Large intestine (tissue), 3 donors: ENCODE data around the gene INSM1. TPM values are rescaled to one million over a fixed set of nuclear protein-coding genes. Genes with fewer than 3 reads are reported as not detected.

ENCODE experiments used
- DNase-seq, 2 donors: peaks; one replicate each; pipeline versions ENCODE4 v3.0.0 to v3.0.0-alpha.2; 2013
- H3K27ac ChIP-seq: one replicate; pipeline ENCODE4 v1.5.1; 2013; ENCODE audit warnings: low read length
- H3K27me3 ChIP-seq: 2 replicates; pipeline ENCODE4 v1.6.1; 2013; ENCODE audit warnings: low read length; ENCODE audit not compliant: control insufficient read depth, insufficient read depth
- H3K36me3 ChIP-seq: 2 replicates; pipeline ENCODE4 v1.6.1; 2013; ENCODE audit warnings: low read length; ENCODE audit not compliant: control insufficient read depth, insufficient read depth
- H3K4me1 ChIP-seq: one replicate; pipeline ENCODE4 v1.6.1; 2013; ENCODE audit warnings: low read length; ENCODE audit not compliant: control insufficient read depth, insufficient read depth
- H3K4me3 ChIP-seq: one replicate; pipeline ENCODE4 v1.5.1; 2013; ENCODE audit warnings: low read length
- H3K9me3 ChIP-seq: one replicate; pipeline ENCODE4 v1.6.1; 2013; ENCODE audit warnings: mild to moderate bottlenecking, low read depth, low read length, moderate library complexity; ENCODE audit not compliant: control insufficient read depth
- WGBS: methylation state at CpG from one replicate; pipeline ENCODE4 v1.1.5; 2013; ENCODE audit warnings: low lambda C conversion rate; ENCODE audit not compliant: insufficient coverage; 5-methylcytosine and 5-hydroxymethylcytosine counted together
- polyA plus RNA-seq: library from polyadenylated mRNA; unstranded; fragments of 120-200 nt; gene quantifications from one replicate; pipeline ENCODE4 v1.2.1, GENCODE V29; 2013

INSM1 gene
- polyA plus RNA-seq, 1 donor, result 8.2 TPM

DNA sequence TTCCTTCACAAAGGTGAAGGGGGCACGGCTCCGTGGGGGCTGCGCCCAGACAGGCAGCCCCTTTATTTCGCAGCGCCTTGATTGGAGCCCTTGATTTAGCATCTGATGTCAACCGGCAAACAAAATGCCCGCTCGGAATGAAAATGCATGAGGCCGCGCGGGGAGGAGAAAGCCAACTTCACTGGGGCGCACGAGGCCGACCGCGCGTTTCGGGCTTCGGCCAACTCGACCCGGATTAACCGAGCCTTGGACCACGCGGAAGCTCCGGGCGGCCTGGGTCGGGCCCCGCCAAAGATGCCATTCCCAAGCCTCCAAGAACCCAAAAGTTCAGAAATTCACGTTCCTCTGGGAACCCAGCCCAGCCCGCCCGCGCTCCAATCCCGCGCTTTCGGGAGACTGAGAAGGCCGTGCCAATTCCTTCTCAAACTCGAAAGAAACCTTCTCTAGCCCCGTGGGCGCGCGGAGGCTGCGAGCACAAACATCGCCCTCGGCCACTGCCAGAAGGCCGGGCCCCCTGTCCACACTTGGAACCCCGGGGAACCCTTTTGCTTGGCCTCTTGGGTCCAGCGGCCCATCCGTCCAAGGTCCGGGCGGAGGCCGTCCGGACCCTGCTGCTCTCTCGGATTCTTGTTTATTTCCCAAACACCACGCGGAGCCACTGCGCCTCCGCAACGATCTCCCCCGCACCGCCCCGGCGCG lies 879 bp upstream of the INSM1 start:
- Histone ChIP-seq H3K4me1 (peaks cover 7% of the 10 kb centered on the region), H3K9me3 (peaks cover 11% of the 10 kb centered on the region), H3K27ac (no peak overlapping the region), H3K36me3 (no peaks in the 10 kb centered on the region), H3K27me3 (peaks cover 87% of the 10 kb centered on the region), H3K4me3 (peak overlapping the region; percentile 10)
- DNase-seq, result no peak
- no CpG with 5 or more reads among the region's 63 CpGs for WGBS

GRCh38 chr20:20368418-20369249 lies 730 bp downstream of the INSM1 start:
- DNase-seq, result peak in 1 of 2 donors; percentile 36
- Histone ChIP-seq H3K9me3 (peaks cover 11% of the 10 kb centered on the region), H3K27ac (no peak overlapping the region), H3K4me3 (no peak overlapping the region), H3K36me3 (no peaks in the 10 kb centered on the region), H3K27me3 (peaks cover 86% of the 10 kb centered on the region), H3K4me1 (peaks cover 7% of the 10 kb centered on the region)
- WGBS, result no CpG with 5 or more reads among the region's 130 CpGs

- H3K4me1 ChIP-seq, result peaks cover 7% of the 10 kb centered on the region
- H3K9me3 ChIP-seq, result peaks cover 7% of the 10 kb centered on the region
- H3K36me3 ChIP-seq, result no peaks in the 10 kb centered on the region
- peaks cover 86% of the 10 kb centered on the region for H3K27me3 ChIP-seq
- WGBS, result no CpG with 5 or more reads among the region's 86 CpGs
- H3K4me3 ChIP-seq, result peak overlapping the region; percentile 25
- H3K27ac ChIP-seq, result no peak overlapping the region
- peak in 1 of 2 donors; percentile 61 for DNase-seq
Observed at GRCh38 chr20:20369250-20370093, 1.6 kb downstream of the INSM1 start.

- H3K4me3 ChIP-seq, result peak overlapping the region; percentile 25
- peaks cover 2% of the 10 kb centered on the region for H3K9me3 ChIP-seq
- H3K27ac ChIP-seq, result no peak overlapping the region
- H3K4me1 ChIP-seq, result peaks cover 7% of the 10 kb centered on the region
- no CpG with 5 or more reads among the region's 10 CpGs for WGBS
- H3K27me3 ChIP-seq, result peaks cover 86% of the 10 kb centered on the region
- H3K36me3 ChIP-seq, result no peaks in the 10 kb centered on the region
- no peak for DNase-seq
Observed at GRCh38 chr20:20370094-20370575, 2.2 kb downstream of the INSM1 start.

DNA sequence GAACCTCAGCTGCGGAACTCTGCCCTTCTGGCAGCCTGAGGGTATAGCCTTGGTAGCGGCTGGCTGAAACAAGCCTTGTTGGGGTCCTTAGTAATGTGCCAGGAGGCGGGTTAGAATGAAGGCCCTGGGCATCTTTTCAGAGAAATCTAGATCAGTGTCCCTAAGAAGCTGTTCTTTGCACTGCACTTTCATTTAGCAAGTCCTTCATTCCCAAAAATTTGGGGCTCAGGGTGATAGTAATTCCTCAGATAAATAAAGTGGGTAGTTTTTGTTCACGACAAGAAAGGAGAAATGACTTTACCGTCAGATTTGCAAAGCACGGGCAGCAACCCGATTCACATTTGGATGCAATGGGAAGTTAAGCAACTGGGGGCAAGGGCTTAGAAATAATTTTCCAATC lies 3.2 kb downstream of the INSM1 start:
- no peaks in the 10 kb centered on the region for H3K9me3 ChIP-seq
- H3K4me1 ChIP-seq, result peaks cover 7% of the 10 kb centered on the region
- H3K4me3 ChIP-seq, result peak overlapping the region; percentile 13
- no peak overlapping the region for H3K27ac ChIP-seq
- no peak for DNase-seq
- WGBS, result no CpG with 5 or more reads among the region's 7 CpGs
- no peaks in the 10 kb centered on the region for H3K36me3 ChIP-seq
- H3K27me3 ChIP-seq, result peaks cover 87% of the 10 kb centered on the region

GRCh38 chr20:20371681-20372080 lies 3.8 kb downstream of the INSM1 start:
- DNase-seq, result no peak
- 0% methylated on average over 1 of the region's 3 CpGs for WGBS
- Histone ChIP-seq H3K9me3 (no peaks in the 10 kb centered on the region), H3K27me3 (peaks cover 83% of the 10 kb centered on the region), H3K36me3 (no peaks in the 10 kb centered on the region), H3K27ac (no peak overlapping the region), H3K4me1 (peaks cover 7% of the 10 kb centered on the region), H3K4me3 (no peak overlapping the region)

DNA sequence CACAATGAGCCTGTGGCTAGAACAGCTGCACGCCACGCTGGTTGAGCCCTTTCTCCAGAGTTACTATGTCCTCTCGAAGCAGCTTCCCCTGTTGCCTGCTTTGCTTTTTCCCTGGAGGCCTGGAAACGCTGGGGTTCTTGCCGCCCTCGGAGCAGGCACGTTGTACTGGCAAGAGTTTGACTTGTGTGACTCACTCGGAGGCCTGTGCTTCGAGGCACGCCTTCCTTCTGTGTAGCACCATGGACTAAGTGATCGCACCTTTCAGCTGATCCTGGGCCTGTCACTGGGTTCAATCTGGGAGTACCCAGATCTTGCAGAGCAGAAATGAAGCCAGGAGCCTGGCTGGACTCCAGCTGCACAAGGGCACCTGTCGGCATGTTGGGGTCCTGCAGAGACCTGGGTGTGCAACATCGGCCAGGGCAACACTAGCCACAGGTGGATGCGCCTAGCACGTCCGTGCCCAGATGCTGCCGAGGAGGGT lies 5.2 kb downstream of the INSM1 start:
- no CpG with 5 or more reads among the region's 17 CpGs for WGBS
- Histone ChIP-seq H3K27ac (no peak overlapping the region), H3K27me3 (peaks cover 71% of the 10 kb centered on the region), H3K4me3 (no peak overlapping the region), H3K36me3 (no peaks in the 10 kb centered on the region), H3K9me3 (no peaks in the 10 kb centered on the region), H3K4me1 (no peaks in the 10 kb centered on the region)
- no peak for DNase-seq

- no peak for DNase-seq
- H3K27me3 ChIP-seq, result peaks cover 54% of the 10 kb centered on the region
- no peak overlapping the region for H3K27ac ChIP-seq
- H3K36me3 ChIP-seq, result no peaks in the 10 kb centered on the region
- 100% methylated on average over 1 of the region's 8 CpGs for WGBS
- H3K4me1 ChIP-seq, result no peaks in the 10 kb centered on the region
- H3K9me3 ChIP-seq, result no peaks in the 10 kb centered on the region
- H3K4me3 ChIP-seq, result no peak overlapping the region
Observed at GRCh38 chr20:20375862-20376261, 8.0 kb downstream of the INSM1 start.

- H3K4me3 ChIP-seq, result no peak overlapping the region
- peaks cover 7% of the 10 kb centered on the region for H3K36me3 ChIP-seq
- no peak overlapping the region for H3K27ac ChIP-seq
- 100% methylated on average over 1 of the region's 9 CpGs for WGBS
- no peak for DNase-seq
- H3K9me3 ChIP-seq, result no peaks in the 10 kb centered on the region
- no peaks in the 10 kb centered on the region for H3K4me1 ChIP-seq
- H3K27me3 ChIP-seq, result peaks cover 8% of the 10 kb centered on the region
Observed at GRCh38 chr20:20386192-20386591, 18.3 kb downstream of the INSM1 start.

DNA sequence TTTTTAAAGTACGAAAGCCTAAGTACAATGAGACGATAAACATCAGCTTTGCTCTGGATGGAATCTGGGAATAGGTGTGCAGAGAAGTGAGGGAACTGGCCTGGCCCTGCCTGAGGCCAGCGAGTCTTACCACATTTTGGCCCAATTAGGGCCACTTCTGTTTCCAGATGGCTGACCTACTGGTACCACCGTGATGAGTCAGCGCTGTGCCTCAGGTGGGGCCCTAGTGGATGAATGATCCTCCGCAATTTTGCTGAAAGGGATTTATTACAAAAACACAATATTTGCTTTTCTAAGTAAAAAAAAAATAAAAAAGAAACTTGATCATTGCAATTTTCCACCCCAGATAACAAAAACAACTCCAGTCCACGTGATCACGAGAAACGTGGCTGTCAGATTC lies 22.5 kb downstream of the INSM1 start:
- Histone ChIP-seq H3K27me3 (no peaks in the 10 kb centered on the region), H3K27ac (no peak overlapping the region), H3K9me3 (no peaks in the 10 kb centered on the region), H3K4me1 (peaks cover 7% of the 10 kb centered on the region), H3K4me3 (no peak overlapping the region), H3K36me3 (peaks cover 36% of the 10 kb centered on the region)
- WGBS, result 100% methylated on average over 2 of the region's 9 CpGs
- no peak for DNase-seq
